OCI-LY1 (cell line): Measurements from ENCODE around the gene CCNH.

Experiments used
- H2AFZ ChIP-seq: fragments of 200-600 bp; sonication (generic), shearing (Covaris generic); 2 replicates; pipeline ENCODE4 v1.6.0; 2014; ENCODE audit warnings: antibody characterized with exemption, mild to moderate bottlenecking, low read length
- H3F3A ChIP-seq: fragments of 200-600 bp; sonication (generic), shearing (Covaris generic); 2 replicates; pipeline ENCODE4 v1.6.0; 2014; ENCODE audit warnings: mild to moderate bottlenecking, antibody characterized with exemption, low read length, moderate library complexity; ENCODE audit not compliant: insufficient read depth
- H3K27ac ChIP-seq: fragments of 200-600 bp; sonication (generic); 2 replicates; pipeline ENCODE4 v1.5.1; 2014; ENCODE audit warnings: low read length, mixed run types, mild to moderate bottlenecking, low read depth; ENCODE audit not compliant: poor library complexity, severe bottlenecking
- H3K27me3 ChIP-seq: fragments of 200-600 bp; sonication (generic); 2 replicates; pipeline ENCODE4 v1.6.0; 2014; ENCODE audit warnings: antibody characterized with exemption, mild to moderate bottlenecking, low read length, moderate library complexity; ENCODE audit not compliant: insufficient read depth
- H3K36me3 ChIP-seq: fragments of 200-600 bp; sonication (generic); 2 replicates; pipeline ENCODE4 v1.6.1; 2014; ENCODE audit warnings: mild to moderate bottlenecking, antibody characterized with exemption, low read length, moderate library complexity, mixed read lengths; ENCODE audit not compliant: insufficient read depth
- H3K4me1 ChIP-seq: fragments of 200-600 bp; sonication (generic); 2 replicates; pipeline ENCODE4 v1.5.1; 2014; ENCODE audit warnings: mild to moderate bottlenecking, low read length, moderate library complexity; ENCODE audit not compliant: insufficient read depth, severe bottlenecking
- H3K4me2 ChIP-seq: fragments of 200-600 bp; sonication (generic), shearing (Covaris generic); 2 replicates; pipeline ENCODE4 v1.6.1; 2014; ENCODE audit warnings: low read length
- H3K4me3 ChIP-seq: fragments of 200-600 bp; sonication (generic); 2 replicates; pipeline ENCODE4 v1.5.1; 2014; ENCODE audit warnings: low read length, low read depth, mild to moderate bottlenecking, mixed read lengths; ENCODE audit not compliant: poor library complexity, severe bottlenecking
- H3K79me2 ChIP-seq: fragments of 200-600 bp; shearing (Covaris generic); 2 replicates; pipeline ENCODE4 v1.6.1; 2016; ENCODE audit warnings: mixed run types, low read length, mixed read lengths; ENCODE audit not compliant: insufficient read depth
- H3K9ac ChIP-seq: fragments of 200-600 bp; sonication (generic), shearing (Covaris generic); 2 replicates; pipeline ENCODE4 v1.6.1; 2014; ENCODE audit warnings: mild to moderate bottlenecking, low read length, mixed read lengths
- H3K9me2 ChIP-seq: fragments of 200-600 bp; sonication (generic), shearing (Covaris generic); 2 replicates; pipeline ENCODE4 v1.6.1; 2014; ENCODE audit warnings: low read depth, mild to moderate bottlenecking, low read length, mixed read lengths
- H3K9me3 ChIP-seq: fragments of 200-600 bp; shearing (Covaris generic); 2 replicates; pipeline ENCODE4 v1.6.1; 2014; ENCODE audit warnings: low read length, mixed read lengths
- H4K20me1 ChIP-seq: fragments of 200-600 bp; sonication (generic), shearing (Covaris generic); 2 replicates; pipeline ENCODE4 v1.6.0; 2016; ENCODE audit warnings: mild to moderate bottlenecking, low read length; ENCODE audit not compliant: insufficient read depth
- CTCF ChIP-seq: fragments of 200-600 bp; sonication (generic), shearing (Covaris generic); IDR thresholded peaks from 2 replicates; pipeline ENCODE4 v1.5.1; 2017; ENCODE audit warnings: mild to moderate bottlenecking, antibody characterized with exemption, low read length, moderate library complexity, mixed read lengths
- EZH2 ChIP-seq: fragments of 200-600 bp; sonication (generic), shearing (Covaris generic); IDR thresholded peaks from 2 replicates; pipeline ENCODE4 v1.8.0; 2017; ENCODE audit warnings: borderline replicate concordance, mixed run types, mild to moderate bottlenecking, antibody characterized with exemption, low read length, moderate library complexity, mixed read lengths

The CCNH gene

DNA sequence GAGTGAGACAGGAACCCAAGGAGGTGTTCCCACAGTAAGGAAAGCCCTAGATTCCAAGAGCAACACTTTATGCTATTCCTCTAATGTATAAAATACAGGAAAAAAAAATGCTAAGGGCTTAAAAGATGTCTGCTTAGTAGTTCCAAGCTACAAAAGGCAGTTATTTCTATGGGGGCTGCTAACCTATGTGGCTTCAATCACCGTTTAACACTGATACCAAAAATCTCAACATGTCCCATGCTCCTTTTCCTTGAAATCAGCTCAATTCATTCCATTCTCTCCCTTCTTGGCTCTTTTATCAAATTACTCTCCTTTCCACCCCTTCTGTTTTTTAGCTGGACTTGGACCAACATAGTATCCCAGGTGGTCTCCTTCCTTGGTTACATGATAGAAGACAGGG, 20.6 kb downstream of the CCNH start:
- Histone ChIP-seq H3K9me2 (no peaks in the 10 kb centered on the region), H3K4me3 (no peak overlapping the region), H3K27me3 (no peaks in the 10 kb centered on the region), H4K20me1 (no peaks in the 10 kb centered on the region), H3K9me3 (no peaks in the 10 kb centered on the region), H3F3A (no peaks in the 10 kb centered on the region; the same call in 1 of the 2 replicates), H3K27ac (no peak overlapping the region), H3K4me2 (no peak overlapping the region), H3K9ac (no peak overlapping the region), H3K36me3 (peaks cover 95% of the 10 kb centered on the region), H2AFZ (no peak overlapping the region), H3K79me2 (no peaks in the 10 kb centered on the region), H3K4me1 (no peaks in the 10 kb centered on the region)
- TF ChIP-seq EZH2 (no peak), CTCF (no peak)

- Histone ChIP-seq H2AFZ (no peak overlapping the region), H3K4me2 (no peak overlapping the region), H3K79me2 (no peaks in the 10 kb centered on the region), H3K27ac (no peak overlapping the region), H3K9me3 (no peaks in the 10 kb centered on the region), H3F3A (peaks cover 3% of the 10 kb centered on the region), H3K4me3 (no peak overlapping the region), H3K27me3 (no peaks in the 10 kb centered on the region), H4K20me1 (no peaks in the 10 kb centered on the region), H3K36me3 (peaks cover 97% of the 10 kb centered on the region), H3K4me1 (no peaks in the 10 kb centered on the region), H3K9me2 (no peaks in the 10 kb centered on the region), H3K9ac (no peak overlapping the region)
- TF ChIP-seq EZH2 = no peak
- TF ChIP-seq CTCF = no peak
Measured at GRCh38 chr5:87390576-87391199, 22.0 kb downstream of the CCNH start.

DNA sequence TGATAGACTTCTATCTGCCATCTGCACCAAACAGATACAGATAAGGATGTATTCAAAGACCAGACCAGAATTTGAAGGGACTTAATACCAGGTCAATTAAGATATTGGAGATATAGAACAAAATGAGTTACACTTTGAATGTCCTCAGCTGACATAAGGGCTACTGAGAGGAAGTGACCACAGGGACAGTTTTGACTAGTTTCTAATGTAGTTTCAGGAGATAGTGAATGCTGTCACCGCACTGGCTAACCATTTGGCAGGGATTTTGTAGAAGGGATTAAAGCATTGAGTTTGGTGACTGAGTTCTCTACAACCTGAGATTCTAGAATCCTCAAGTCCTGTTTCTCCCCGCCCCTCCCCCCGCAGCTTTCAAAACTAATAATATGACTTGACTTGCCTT, 22.7 kb downstream of the CCNH start:
- Histone ChIP-seq H3F3A (peaks cover 3% of the 10 kb centered on the region), H3K4me1 (no peaks in the 10 kb centered on the region), H2AFZ (no peak overlapping the region), H3K9me3 (no peaks in the 10 kb centered on the region), H3K4me2 (no peak overlapping the region), H3K27ac (no peak overlapping the region), H3K36me3 (peaks cover 94% of the 10 kb centered on the region), H3K4me3 (no peak overlapping the region), H3K9ac (no peak overlapping the region), H3K9me2 (no peaks in the 10 kb centered on the region), H3K27me3 (no peaks in the 10 kb centered on the region), H4K20me1 (no peaks in the 10 kb centered on the region), H3K79me2 (no peaks in the 10 kb centered on the region)
- no peak for TF ChIP-seq EZH2
- no peak for TF ChIP-seq CTCF
